MV-4-11 (cell line): ENCODE results near the gene FAM135A.
"Not testable (repeated sequence)": the region's sequence is repeated elsewhere in the genome, so short reads cannot be mapped to it uniquely, and the experiment has no call there.

Experiments used
- DNase-seq: peaks from one replicate; lab custom pipeline; 2025; lab: John Stamatoyannopoulos, UW

FAM135A gene

DNA sequence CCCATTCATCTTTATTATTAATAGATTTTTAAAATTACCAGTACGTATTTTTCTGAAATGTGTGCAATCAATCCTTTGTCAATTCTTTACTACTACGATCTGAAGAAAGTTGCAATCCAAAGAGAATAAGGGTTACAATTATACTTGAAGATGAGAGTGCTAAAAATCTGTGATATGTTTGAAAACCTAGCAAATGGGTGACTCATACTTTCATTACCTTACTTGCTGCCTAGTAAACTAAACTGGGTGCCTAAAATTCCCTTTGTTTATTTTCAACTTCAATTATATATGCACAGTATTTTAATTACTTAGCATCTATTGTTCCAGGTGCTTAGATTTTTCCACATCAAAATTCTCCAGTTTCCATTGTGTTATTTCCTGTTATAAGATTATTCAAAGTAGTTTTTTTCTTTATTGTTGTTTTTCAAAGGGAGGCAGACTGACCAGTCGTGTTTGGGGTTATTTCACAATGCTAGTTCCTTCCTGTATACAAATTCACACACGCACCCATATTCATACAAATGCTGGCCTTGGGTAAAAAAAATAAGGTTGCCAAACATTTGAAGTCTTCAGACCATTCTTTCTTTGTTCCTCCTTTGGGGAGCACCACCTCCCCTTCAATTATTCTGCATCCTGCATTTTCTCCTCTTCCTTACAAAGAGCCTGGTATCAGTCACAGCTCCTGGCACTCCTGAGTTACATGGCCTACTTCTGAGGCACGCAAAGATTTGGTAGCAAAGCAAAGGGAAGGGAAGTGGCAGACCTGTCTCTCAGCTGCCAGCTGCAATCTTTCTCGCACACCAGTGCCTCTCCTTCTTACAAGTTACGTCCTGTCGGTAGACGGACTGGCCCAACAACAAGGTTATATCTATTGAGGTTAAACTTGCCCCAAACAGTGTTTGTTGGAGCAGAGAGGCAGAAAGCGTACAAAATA is 16.2 kb upstream of the FAM135A start:
- DNase-seq = peak; percentile 39

DNA sequence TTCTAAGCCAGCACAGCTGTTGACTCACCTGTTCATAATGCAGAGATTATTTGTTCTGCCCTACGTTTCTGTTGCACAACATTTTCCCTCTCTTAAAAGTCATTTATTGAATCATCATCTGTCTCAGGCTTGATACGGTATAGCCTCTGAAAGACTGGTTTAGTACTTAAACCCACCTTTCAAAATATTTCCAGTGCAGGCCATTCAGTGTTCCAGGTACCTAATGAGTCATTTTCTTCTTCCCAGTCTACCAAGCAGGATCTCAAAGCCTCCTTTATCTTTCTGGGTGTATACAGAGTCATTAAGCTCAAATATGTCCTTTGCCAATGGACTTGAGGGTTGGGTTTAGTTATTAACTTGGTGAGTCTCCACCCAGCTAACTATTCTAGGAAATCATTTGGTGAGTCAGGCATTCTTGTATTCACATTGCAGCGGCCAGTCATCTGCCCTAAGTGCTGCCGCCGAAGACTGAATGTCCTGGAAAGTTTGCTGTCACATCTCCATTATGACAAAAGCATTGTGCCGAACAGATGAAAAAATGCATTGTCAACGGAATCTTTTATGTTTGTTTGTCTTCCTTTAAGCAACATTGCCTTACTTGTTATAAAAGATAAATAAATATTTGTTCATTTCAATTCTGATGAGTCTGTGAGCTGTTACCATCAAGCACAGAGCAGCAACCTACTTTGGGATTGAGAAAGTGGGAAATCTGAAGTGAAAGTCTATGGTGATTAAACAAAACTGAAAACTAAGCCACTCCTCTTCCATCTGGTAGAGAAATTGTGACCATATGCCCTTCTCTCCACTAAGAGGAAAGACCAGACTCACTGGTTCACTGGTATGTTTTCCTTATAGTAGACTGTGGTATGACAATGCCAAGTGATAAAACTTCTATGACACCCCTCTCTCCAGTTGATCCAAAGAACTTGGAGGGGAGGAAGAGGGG is 14.3 kb upstream of the FAM135A start:
- no peak for DNase-seq

DNA sequence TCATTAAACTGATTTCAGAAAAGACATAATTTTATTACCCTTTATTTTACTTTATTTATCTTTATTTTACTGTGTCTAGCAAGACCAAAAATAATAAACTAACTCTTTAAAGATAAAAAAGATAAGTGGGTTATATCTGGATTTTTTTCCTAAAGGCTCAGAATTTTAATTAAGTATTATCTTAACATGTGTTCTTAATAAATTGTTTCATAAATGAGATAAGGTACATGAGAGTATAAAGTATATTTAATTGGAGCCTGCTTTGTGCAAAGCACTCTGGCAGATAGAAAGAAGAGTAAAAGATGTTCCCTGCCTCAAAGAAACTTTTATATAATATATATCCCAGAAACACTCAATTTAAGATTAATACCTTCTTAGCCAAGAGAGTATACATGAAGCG is 8.7 kb upstream of the FAM135A start:
- DNase-seq = no peak

DNA sequence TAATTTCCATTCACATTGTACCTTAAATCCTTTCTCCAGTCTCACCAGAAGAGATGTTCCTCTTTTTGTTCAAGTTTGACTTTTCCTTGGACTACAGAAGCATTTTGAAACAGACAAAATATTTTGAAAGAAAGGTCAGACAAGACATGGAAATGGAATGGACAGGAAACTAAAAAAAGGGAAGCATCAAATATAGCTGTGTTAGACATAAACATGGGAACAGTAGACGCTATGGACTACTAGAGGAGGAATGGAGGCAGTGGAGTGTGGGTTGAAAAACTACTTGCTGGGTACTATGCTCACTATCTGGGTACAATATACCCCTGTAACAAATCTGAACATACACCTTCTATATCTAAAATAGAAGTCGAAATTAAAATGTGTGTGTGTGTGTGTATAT is 4.1 kb upstream of the FAM135A start:
- DNase-seq = peak; percentile 57

DNA sequence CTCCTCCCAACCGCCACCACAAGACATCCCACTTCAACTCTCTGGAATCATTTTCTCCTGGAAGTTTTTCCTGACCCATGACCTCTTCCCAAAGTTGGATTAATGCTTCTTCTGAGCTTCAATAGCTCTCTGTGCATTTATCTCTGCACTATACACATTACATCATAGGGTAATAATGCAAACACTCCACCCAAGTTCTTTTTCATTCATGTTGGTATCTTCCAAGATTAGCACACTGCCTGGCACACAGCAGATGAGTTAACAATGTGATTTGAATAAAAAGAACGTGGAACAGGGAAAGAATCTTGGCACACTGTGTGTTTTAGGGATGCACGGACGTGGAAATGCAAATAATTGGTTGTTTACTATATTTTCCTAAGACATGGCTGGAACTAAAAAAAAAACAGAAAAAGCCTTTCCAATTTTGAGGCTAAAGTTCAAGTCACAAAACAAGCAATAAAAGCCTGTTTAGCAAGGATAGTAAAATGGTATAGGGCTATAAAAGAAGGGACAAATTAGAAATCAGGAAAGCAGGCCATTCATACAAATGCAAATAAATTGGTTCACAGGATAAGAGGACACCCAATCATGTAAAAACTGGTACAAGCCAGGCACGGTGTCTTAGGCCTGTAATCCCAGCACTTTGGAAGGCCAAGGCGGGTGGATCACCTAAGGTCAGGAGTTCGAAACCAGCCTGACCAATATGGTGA is 1.6 kb upstream of the FAM135A start:
- DNase-seq = no peak

DNA sequence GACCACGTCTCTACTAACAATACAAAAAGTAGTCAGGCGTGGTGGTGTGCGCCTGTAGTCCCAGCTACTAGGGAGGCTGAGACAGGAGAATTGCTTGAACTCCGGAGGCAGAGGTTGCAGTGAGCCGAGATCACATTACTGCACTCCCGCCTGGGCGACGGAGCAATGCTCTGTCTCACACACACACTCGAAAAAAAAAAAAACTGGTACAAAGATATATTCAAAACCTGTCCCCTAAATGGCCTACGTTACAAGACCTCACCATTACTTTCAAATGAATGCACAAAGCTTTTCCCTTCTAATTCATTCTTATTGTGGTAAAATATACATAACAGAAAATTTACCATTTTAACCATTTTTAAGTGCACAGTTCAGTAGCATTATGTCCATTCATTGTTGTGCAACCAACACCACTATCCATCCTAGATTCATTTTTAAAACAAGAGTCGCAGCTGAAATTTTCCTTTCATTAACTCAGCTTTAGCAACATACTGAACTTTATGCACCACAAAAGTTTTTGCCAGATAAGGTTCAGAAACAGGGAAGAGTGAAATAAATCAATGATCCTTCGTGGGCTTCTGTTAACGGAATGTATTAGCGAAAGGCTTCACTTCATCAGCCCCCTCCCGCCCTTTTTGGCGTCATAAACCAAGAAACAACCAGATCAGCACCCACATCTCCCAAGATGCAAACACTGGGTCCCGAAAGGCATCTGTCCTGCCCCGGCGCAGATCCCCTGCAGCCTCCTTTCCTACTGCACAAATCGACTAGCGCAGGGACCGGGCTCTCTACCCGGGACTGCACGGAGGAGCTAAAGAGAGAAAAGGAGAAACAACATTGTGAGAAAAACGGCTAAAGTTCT is 825 bp upstream of the FAM135A start:
- no peak for DNase-seq

DNA sequence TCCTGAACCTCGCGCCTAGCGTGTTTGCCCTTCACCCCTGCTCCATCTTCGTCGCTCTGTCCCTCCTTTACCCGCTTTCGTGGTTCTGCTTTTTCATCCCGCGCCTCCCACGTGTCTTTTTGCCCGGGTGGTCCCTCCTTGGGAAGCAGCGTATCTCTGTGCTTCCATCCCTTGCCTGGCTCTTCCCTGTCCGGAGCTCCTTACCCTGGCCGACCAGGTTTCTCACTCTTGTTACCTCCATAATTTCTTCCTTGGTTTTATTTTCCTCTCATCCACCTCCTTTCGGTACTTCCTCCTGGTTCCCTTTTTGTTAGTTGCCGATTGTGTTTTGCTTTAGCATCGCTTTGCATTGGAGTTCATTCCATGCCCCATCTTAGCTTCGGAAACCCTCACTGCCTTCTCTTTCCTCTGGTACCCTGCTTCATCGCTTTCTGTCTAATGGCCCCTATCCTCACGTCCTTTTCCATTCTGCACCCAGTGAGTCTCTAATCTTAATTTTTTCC is 735 bp downstream of the FAM135A start:
- peak; percentile 32 for DNase-seq

DNA sequence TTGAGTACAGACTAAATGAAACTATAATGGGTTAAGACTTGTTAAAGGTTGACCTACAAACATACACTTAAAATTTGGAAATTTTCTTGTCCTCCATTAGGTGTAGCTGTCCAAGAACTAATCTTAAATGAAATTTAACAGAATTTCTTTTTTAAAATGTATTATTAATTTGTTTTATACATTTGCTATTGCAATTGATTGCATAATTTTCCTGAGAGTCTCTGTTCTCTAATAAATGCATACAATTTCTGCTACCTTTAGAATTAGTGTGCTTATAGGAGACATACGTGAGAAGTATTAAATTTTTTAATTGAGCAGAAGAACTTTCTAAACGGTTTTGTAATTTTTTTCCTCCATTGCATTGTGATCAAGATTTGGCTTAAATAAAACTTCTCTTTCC is 1.5 kb downstream of the FAM135A start:
- no peak for DNase-seq

DNA sequence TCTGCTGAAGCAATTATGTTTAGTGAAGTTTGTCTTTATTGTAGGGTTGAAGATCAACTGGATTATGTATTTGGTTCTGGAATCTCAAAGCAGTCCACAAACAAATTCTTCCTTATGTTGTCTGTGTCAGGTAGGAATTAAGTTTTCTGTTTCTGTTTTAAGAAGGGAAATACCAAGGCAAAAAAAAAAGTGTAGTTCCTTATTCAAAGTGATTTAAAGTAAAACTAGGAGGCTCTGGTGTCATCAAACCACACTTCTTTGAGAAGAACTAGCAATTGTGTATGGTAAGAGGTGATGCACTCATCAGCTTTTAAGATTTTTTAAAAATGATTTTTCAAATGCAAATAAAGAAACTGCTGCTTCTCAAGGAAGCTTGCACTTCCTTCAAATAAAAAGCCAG is 1.9 kb downstream of the FAM135A start:
- DNase-seq = peak; percentile 16

DNA sequence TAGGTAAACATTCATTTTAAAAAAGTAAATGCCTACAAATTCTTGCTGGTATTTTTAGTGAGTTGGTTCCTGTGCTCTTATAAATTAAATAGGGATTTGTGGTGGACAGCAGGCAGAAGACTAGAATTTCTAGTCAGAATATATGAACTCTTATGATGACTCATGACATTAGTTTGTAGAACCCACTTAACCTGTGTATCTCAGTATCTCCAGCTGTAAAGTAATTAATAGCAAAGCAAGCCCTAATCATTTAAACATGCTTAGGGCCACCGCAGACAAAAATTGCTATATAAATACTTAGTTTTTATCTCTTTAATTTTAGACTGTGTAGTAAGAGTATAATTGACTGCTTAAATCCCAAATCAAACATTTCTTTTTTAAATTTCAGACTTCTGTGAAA is 2.4 kb downstream of the FAM135A start:
- DNase-seq = no peak

DNA sequence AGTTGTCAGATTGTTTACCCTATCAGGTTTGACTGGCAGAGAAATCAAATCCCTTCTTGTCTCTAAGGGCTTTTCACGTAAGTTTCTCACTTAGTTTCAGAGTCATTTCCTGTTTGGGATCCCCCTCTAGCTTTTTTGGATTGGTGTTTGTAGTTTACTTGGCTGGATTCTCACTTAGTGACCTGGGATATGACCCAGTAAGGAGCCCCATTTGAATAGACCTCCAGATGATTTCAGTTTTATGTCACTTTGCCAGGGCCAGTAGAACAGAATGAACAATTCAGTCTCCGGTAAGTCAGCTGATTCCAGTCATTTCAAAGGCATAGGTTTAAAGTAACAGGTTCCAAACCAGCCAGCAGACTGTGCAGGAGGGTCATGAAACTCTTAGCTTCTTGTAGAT is 8.2 kb downstream of the FAM135A start:
- DNase-seq = no peak

DNA sequence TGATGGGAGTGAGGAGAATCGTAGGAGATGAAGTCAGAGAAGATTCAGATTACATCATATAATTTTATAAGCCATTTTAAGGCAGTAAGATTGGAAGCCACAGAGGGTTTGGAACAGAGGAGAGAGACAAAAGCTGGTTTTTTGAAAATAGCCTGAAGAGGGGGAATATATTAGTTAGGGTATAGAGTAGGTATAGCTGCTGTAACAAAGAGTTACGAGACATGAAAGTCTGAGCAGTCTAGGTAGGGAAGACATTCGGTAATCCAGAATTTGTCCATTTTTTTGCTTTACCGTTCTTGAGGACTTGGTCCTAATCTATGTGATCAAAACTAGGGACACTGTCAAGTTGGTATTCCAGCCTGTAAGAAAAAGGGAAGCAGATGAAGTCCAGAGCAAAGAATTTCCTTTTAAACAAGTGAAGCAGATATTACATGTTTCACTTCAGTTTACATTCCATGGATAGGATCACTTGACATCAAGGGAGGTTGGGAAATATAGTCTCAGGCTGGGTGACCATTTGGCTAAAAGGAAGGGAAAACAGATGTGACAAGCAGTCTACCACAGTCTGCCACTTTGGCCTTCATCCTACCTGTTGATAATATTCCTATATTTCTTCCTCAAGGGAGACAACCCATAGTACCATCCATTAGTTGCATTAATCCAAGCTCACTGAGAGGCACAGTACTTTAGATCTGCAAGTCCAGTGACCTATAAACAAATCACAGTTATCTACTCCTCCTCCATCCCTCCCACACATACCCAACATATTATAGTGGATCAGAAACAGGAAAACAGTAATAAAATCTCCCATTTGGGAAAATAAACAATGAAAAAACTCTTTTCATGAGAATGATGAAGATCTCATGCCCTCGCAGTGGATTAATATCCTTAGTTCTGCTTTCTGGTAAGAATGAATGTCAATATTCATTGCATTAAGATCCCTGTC is 10.2 kb downstream of the FAM135A start:
- DNase-seq = no peak

DNA sequence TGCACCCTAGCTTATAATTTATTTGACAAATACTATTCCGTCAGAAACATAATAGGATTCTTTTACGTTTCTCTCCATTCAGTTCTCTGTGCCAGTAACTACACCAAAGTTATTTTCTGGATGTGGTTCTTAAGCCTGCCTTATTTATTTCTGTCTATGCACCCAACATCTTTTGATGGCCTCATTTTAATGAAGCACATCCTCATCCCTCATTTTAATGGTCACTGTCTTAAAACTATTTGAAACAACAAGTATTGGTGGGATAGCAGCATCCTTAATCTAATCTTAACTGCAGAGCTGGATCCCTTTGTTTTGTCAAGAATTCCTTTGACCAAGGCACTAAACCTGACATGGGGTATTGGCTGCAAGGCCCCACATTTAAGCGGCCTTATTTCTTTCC is 11.0 kb downstream of the FAM135A start:
- DNase-seq = no peak

DNA sequence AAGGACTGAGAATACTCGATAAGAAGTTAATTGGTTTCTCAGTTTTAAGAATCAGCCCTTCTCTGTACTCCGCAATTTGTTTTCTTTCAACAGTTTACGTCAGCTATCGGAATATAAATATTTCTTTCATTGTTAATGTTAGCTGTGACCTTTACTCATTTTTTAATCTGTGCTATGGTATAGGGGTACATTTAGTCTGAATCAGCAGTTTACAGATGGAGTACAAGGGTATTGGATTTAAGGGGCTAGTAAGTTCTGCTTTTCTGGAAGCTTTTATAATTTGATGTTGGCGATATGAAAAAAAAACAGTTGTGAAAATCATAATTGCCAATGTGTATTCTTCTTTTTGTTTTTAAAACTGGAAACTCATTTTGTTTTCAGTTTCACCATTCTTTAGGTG is 23.0 kb downstream of the FAM135A start:
- DNase-seq = no peak

DNA sequence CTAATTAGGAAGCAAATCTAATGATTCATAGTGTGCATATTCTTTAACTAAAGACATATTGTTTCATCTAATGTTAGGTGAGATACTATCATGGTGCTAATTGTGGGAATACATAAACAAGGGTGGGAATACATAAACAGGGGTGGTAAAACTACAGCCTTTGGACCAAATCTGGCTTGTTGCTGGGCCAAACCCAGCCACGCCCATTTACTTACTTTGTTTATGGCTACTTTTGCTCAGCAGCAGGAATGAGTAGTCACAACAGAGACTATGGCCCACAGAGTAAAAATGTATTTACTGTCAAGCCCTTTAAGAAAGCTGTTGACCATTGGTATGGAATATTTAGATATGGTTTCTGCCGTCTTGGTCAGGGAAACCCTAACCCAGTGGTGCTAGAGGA is 31.7 kb downstream of the FAM135A start:
- DNase-seq = no peak

DNA sequence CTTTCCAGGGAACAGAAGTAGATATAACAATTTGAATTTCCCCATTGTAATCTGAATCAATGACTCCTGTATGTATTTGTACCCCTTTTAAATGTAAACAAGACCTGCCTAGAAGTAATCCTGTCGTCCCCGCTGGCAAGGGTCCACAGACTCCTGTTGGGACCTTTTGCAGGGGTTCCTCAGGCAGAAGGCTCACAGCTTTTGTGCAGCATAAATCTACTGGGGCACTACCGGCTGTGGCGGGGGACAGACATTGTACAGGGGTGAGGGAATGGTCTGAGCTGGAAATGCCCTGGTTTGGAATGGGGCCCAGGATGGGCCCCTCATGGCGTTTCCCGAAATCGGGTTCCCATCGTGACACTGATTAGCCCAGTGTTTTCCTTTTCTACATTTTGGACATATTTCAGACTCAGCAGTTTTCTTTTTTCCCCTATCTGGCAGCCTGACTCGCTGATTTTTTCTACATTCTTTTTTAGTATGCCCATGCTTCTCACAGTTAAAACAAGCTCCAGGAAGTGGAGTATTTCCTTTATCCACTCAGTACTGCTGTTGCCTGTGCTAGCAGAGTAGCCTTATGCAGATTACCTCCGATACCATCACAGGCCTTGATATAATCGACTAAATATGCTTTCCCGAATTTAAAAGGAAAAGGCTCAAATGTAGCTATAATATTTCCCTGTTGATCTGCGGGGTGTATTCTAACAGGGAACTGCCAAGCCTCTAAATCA is 34.2 kb downstream of the FAM135A start:
- not testable (repeated sequence) for DNase-seq

DNA sequence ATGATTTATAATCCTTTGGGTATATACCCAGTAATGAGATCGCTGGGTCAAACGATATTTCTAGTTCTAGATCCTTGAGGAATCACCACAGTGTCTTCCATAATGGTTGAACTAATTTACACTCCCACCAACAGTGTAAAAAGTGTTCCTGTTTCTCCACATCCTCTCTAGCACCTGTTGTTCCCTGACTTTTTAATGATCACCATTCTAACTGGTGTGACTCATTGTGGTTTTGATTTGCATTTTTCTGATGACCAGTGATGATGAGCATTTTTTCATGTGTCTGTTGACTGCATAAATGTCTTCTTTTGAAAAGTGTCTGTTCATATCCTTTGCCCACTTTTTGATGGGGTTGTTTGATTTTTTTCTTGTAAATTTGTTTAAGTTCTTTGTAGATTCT is 40.6 kb downstream of the FAM135A start:
- not testable (repeated sequence) for DNase-seq

DNA sequence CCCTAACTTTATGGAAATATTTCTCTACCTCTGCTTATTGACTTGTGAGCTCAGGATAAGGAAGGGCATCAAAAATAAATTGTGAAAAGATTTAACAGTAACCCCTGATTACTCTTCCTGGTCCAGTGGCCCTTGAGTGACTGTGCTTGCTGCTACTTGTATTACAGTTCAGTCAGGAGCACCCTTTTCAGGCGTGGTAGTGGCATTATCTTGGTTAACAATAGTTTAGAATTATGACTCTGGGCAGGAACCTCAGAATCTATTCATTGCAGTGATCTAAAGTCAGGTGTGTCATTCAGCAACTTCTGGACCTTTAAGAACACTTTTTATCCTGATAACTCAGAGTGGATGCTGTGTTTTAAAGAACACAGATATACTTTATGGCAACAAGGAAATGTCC is 43.4 kb downstream of the FAM135A start:
- no peak for DNase-seq

DNA sequence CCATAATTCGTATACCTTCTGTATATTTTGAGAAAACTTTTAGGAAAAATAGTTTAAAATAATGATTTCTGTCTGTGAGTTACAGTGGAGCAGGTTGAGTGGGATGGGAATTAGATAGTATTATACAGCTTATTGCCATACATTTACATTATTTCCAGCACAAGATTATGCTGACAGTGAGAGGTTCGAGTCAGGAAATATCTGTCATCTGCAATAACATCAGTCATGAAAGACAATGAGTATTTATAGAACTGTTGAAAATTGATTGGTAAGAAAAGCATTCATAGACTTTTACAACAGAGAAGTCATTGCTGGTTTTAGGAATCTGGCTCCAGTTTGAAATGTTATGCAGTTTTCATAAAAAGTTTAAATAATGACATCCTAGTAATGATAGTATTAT is 45.9 kb downstream of the FAM135A start:
- DNase-seq = no peak
